MCF 10A (cell line): ENCODE measurements around the gene ARHGAP33. TPM values are rescaled to one million over a fixed set of nuclear protein-coding genes. Genes with fewer than 3 reads are reported as not detected.

Experiments used
- BruUV-seq: library from RNA; stranded (reverse); fragments of 400-500 nt; replicated peaks from 2 replicates; lab custom pipeline; 2021; lab: Mats Ljungman, UMichigan
- CTCF ChIA-PET: fragments of 300-600 bp; sonication (Branson Sonifier 250); formaldehyde crosslinking; extraction: SDS; loops from one replicate; lab custom pipeline; 2021; ENCODE audit warnings: antibody characterized with exemption, inconsistent platforms; lab: Yijun Ruan, JAX
- POLR2A ChIA-PET: fragments of 300-600, 350-650 bp; sonication (Branson Sonifier 250); formaldehyde crosslinking; extraction: SDS; loops from one replicate; lab custom pipeline; 2020; ENCODE audit warnings: antibody characterized with exemption, inconsistent platforms; lab: Yijun Ruan, JAX
- DNase-seq: peaks from one replicate; pipeline ENCODE4 v3.0.0-alpha.2; 2018; ENCODE audit not compliant: unreplicated experiment
- H3K27ac Mint-ChIP-seq: one replicate; pipeline ENCODE4 v1.8.0; 2022; ENCODE audit warnings: mild to moderate bottlenecking, low read depth, mixed read lengths; ENCODE audit not compliant: unreplicated experiment
- H3K27me3 Mint-ChIP-seq: one replicate; pipeline ENCODE4 v1.8.0; 2022; ENCODE audit warnings: mixed read lengths; ENCODE audit not compliant: insufficient read depth, unreplicated experiment
- H3K36me3 Mint-ChIP-seq: one replicate; pipeline ENCODE4 v1.8.0; 2022; ENCODE audit warnings: mild to moderate bottlenecking, moderate library complexity, mixed read lengths; ENCODE audit not compliant: insufficient read depth, unreplicated experiment
- H3K4me1 Mint-ChIP-seq: one replicate; pipeline ENCODE4 v1.8.0; 2022; ENCODE audit warnings: mixed read lengths; ENCODE audit not compliant: insufficient read depth, unreplicated experiment
- H3K4me3 Mint-ChIP-seq: one replicate; pipeline ENCODE4 v1.8.0; 2022; ENCODE audit warnings: mild to moderate bottlenecking, moderate library complexity, mixed read lengths; ENCODE audit not compliant: unreplicated experiment
- H3K9me3 Mint-ChIP-seq: one replicate; pipeline ENCODE4 v1.8.0; 2022; ENCODE audit warnings: mixed read lengths; ENCODE audit not compliant: unreplicated experiment
- CTCF ChIP-seq: fragments of 200-600 bp; IDR thresholded peaks from one replicate; pipeline ENCODE4 v1.8.0; 2022; ENCODE audit warnings: antibody characterized with exemption, mild to moderate bottlenecking; ENCODE audit not compliant: unreplicated experiment
- intact Hi-C: fragments of 100-400 bp; cut with micrococcal nuclease; formaldehyde crosslinking; loops from 2 replicates; pipeline ENCODE4 v1.14.1; 2022
- total RNA-seq: library from RNA; stranded (reverse); gene quantifications from 2 replicates; pipeline ENCODE4 v1.2.3, GENCODE V29; 2022

The ARHGAP33 gene
- total RNA-seq, 1 experiment from 2014 or later = 5.4 TPM

GRCh38 chr19:35784503-35785338, 9.4 kb downstream of the ARHGAP33 start:
- Mint-ChIP-seq H3K9me3 (no peaks in the 10 kb centered on the region), H3K4me1 (no peaks in the 10 kb centered on the region), H3K27ac (no peak overlapping the region), H3K36me3 (no peaks in the 10 kb centered on the region), H3K27me3 (no peaks in the 10 kb centered on the region), H3K4me3 (no peak overlapping the region)
- CTCF ChIA-PET = no interaction called here
- TF ChIP-seq CTCF = no peak
- POLR2A ChIA-PET = no interaction called here
- DNase-seq = no peak
- intact Hi-C loops = no loop called here
- no TSS peak for BruUV-seq

GRCh38 chr19:35785339-35785627, 9.9 kb downstream of the ARHGAP33 start:
- Mint-ChIP-seq H3K36me3 (no peaks in the 10 kb centered on the region), H3K4me3 (no peak overlapping the region), H3K4me1 (no peaks in the 10 kb centered on the region), H3K27ac (no peak overlapping the region), H3K27me3 (no peaks in the 10 kb centered on the region), H3K9me3 (no peaks in the 10 kb centered on the region)
- BruUV-seq = no TSS peak
- TF ChIP-seq CTCF = no peak
- DNase-seq = no peak
- CTCF ChIA-PET = no interaction called here
- POLR2A ChIA-PET = no interaction called here
- intact Hi-C loops = no loop called here

- DNase-seq = no peak
- no peak for TF ChIP-seq CTCF
- Mint-ChIP-seq H3K36me3 (no peaks in the 10 kb centered on the region), H3K4me1 (no peaks in the 10 kb centered on the region), H3K27me3 (no peaks in the 10 kb centered on the region), H3K27ac (no peak overlapping the region), H3K9me3 (no peaks in the 10 kb centered on the region), H3K4me3 (no peak overlapping the region)
- BruUV-seq = no TSS peak
- ChIA-PET POLR2A (no interaction called here), CTCF (no interaction called here)
- intact Hi-C loops = no loop called here
Observed at GRCh38 chr19:35786299-35787160, 11.2 kb downstream of the ARHGAP33 start.

GRCh38 chr19:35787227-35787799, 11.9 kb downstream of the ARHGAP33 start:
- BruUV-seq = no TSS peak
- no peak for TF ChIP-seq CTCF
- H3K9me3 Mint-ChIP-seq = no peaks in the 10 kb centered on the region
- no peak for DNase-seq
- no peak overlapping the region for H3K27ac Mint-ChIP-seq
- ChIA-PET CTCF (no interaction called here), POLR2A (no interaction called here)
- intact Hi-C loops = no loop called here
- no peaks in the 10 kb centered on the region for H3K36me3 Mint-ChIP-seq
- H3K4me1 Mint-ChIP-seq = no peaks in the 10 kb centered on the region
- H3K27me3 Mint-ChIP-seq = no peaks in the 10 kb centered on the region
- H3K4me3 Mint-ChIP-seq = no peak overlapping the region
